Kidney epithelial cell (primary cell): ENCODE measurements around the gene SND1. TPM values are rescaled to one million over a fixed set of nuclear protein-coding genes. Genes with fewer than 3 reads are reported as not detected.

Experiments
- DNase-seq: peaks from one replicate; pipeline ENCODE4 v3.0.0-alpha.2; 2010; ENCODE audit warnings: low read depth
- H3K27me3 ChIP-seq: 2 replicates; pipeline ENCODE4 v1.6.0; 2011; ENCODE audit warnings: low read length; ENCODE audit not compliant: control insufficient read depth, insufficient read depth
- H3K36me3 ChIP-seq: 2 replicates; pipeline ENCODE4 v1.5.1; 2011; ENCODE audit warnings: low read length; ENCODE audit not compliant: control insufficient read depth, insufficient read depth
- H3K4me3 ChIP-seq: 2 replicates; pipeline ENCODE4 v1.5.1; 2011; ENCODE audit warnings: low read depth, mild to moderate bottlenecking, control low read depth, low read length
- total RNA-seq: library from RNA; depleted of rRNA; stranded (reverse); fragments of >200 nt; gene quantifications from 2 replicates; pipeline ENCODE4 v1.2.3, GENCODE V29; 2015
- TF ChIP-seq, protein P1 (sequence below): IDR thresholded peaks from 2 replicates; pipeline ENCODE4 v1.5.1; 2011; ENCODE audit warnings: mild to moderate bottlenecking, moderate library complexity, low read length, control low read depth, inconsistent platforms; ENCODE audit not compliant: insufficient read depth, poor library complexity, severe bottlenecking

Gene SND1
- total RNA-seq, 1 donor from 2014 or later = 257 TPM

DNA sequence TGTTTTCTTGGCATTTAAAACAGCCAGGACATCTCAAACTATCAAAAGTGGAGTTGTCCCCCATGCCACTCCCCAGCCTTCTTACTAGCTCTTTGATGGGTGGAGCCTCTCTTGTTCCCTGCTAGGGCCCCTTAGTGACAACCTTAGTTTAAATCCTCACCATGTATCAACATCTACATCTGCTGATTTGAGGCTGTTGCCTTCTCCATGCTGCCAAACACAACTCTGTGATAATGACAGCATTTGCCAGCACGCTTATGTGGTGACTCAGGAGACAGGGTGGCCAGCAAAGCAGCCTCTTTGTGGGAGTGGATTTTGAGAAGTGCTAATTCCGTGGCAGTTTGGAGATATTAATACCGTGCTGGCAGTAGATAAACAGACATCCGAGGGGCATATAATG, 233.8 kb downstream of the SND1 start:
- Histone ChIP-seq H3K36me3 (peaks cover 3% of the 10 kb centered on the region), H3K4me3 (no peak overlapping the region), H3K27me3 (no peaks in the 10 kb centered on the region)
- TF ChIP-seq, protein P1, sequence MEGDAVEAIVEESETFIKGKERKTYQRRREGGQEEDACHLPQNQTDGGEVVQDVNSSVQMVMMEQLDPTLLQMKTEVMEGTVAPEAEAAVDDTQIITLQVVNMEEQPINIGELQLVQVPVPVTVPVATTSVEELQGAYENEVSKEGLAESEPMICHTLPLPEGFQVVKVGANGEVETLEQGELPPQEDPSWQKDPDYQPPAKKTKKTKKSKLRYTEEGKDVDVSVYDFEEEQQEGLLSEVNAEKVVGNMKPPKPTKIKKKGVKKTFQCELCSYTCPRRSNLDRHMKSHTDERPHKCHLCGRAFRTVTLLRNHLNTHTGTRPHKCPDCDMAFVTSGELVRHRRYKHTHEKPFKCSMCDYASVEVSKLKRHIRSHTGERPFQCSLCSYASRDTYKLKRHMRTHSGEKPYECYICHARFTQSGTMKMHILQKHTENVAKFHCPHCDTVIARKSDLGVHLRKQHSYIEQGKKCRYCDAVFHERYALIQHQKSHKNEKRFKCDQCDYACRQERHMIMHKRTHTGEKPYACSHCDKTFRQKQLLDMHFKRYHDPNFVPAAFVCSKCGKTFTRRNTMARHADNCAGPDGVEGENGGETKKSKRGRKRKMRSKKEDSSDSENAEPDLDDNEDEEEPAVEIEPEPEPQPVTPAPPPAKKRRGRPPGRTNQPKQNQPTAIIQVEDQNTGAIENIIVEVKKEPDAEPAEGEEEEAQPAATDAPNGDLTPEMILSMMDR = no peak
- DNase-seq = no peak

DNA sequence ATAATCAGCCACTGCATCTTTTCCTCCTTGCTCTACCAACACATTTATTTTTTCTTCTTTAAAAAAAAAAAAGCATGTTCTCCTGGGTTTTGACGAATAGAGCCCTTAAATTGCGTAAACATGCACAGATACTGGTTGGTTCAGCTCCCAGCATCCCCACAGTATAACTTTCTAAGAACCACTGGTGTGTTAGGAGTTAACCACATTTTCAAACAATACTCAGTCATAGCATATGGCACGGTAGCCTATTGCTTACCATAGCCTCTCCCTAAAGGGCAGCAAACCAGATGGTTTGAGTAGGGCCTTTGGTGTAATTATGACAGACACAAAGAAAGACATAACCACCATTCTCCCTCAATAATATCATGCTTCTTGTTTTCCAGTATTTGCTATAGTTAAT, 234.3 kb downstream of the SND1 start:
- Histone ChIP-seq H3K36me3 (peaks cover 3% of the 10 kb centered on the region), H3K27me3 (no peaks in the 10 kb centered on the region), H3K4me3 (no peak overlapping the region)
- TF ChIP-seq, protein P1 = no peak
- no peak for DNase-seq

DNA sequence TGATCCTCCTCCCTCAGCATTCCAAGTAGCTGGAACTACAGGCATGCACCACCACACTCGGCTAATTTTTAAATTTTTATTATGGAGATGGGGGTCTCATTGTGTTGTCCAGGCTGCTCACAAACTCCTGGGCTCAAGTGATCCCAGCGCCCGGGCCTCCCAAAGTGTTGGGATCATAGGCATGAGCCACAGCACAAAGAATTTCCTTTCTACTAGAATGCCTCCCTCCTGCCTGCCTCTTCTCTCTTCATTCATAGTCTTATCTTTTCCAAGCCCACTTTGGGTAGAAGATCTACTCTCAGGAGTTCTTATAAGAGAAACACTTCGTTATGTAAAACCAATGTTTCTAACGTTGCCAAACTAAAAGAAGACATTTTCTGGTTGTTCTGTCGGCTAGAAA, 235.1 kb downstream of the SND1 start:
- H3K27me3 ChIP-seq = no peaks in the 10 kb centered on the region
- no peak overlapping the region for H3K4me3 ChIP-seq
- no peak for DNase-seq
- TF ChIP-seq, protein P1 = no peak
- peaks cover 3% of the 10 kb centered on the region for H3K36me3 ChIP-seq

DNA sequence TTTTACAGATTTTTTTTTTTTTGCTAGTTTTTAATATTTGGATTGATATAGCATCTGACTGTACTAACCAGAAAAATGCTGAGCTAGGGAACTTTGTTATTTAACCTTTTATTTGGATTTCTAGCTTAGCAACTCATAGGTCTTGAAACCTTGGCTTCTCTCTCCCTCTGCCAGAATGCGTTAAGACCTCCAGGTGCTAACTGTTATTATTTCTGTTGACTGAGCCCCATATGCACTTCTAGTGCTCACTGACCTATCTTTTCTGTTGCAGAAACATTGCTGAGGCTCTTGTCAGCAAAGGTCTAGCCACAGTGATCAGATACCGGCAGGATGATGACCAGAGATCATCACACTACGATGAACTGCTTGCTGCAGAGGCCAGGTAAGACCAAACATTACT, 235.6 kb downstream of the SND1 start:
- TF ChIP-seq, protein P1 = no peak
- peaks cover 4% of the 10 kb centered on the region for H3K36me3 ChIP-seq
- no peaks in the 10 kb centered on the region for H3K27me3 ChIP-seq
- no peak overlapping the region for H3K4me3 ChIP-seq
- DNase-seq = no peak

DNA sequence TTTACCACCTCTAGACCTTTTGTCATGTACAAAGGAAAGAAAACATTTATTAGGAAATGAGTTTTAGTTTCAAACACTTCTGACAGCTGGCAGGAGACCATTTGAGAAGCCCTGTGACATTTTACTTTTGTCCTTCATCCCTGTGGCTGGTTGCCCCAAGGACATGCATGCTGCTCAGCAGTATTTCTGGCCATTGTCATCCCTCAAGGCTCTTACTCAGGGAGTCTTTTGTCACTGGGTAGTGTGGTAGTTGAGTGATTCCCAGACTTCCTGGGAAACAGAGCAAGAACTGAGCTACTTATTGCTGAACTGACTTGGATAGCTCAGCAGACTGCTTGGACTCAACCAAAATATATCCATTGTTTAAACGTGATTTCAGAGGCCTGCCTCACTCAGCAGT, 236.4 kb downstream of the SND1 start:
- peaks cover 4% of the 10 kb centered on the region for H3K36me3 ChIP-seq
- no peaks in the 10 kb centered on the region for H3K27me3 ChIP-seq
- no peak overlapping the region for H3K4me3 ChIP-seq
- no peak for DNase-seq
- TF ChIP-seq, protein P1 = no peak

DNA sequence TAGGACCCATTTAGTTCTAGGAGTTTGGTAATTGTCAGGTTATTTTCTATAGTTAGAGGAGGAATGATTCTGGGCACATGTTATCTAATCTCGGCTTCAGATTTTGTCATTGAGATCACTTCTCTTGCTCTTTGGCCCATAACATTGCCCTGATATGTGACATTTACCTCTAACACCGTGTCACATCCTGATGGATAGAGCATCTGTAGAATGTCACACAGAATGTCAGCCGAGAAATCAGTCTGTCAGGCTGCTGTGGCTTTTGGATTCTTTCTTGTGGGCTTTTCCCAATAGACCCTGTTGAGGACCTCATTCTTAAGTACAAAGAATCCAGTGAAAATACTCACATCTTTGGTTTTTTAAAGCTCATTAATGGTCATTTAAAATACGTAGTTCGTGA, 236.8 kb downstream of the SND1 start:
- Histone ChIP-seq H3K27me3 (no peaks in the 10 kb centered on the region), H3K4me3 (no peak overlapping the region), H3K36me3 (peaks cover 4% of the 10 kb centered on the region)
- no peak for DNase-seq
- TF ChIP-seq, protein P1 = no peak
